ENCODE results near the gene CELA1. TPM values are rescaled to one million over a fixed set of nuclear protein-coding genes. Genes with fewer than 3 reads are reported as not detected.

The CELA1 gene
- polyA plus RNA-seq, 3 donors = 0.67 to 3.0 TPM; not detected in 1

GRCh38 chr12:51348116-51348515 is 1.6 kb upstream of the CELA1 start:
- Mint-ChIP-seq H3K36me3 (no peaks in the 10 kb centered on the region), H3K27me3 (ENCODE audit: low read depth in 3 of 3) (peaks cover 1 to 5% (median 3%) of the 10 kb centered on the region in 3 donors), H3K27ac (no peak overlapping the region), H3K4me1 (peaks cover 8% of the 10 kb centered on the region), H3K9me3 (peaks cover 0 to 1% (median 0%) of the 10 kb centered on the region in 7 donors), H3K4me3 (no peak overlapping the region)
- intact Hi-C loops (cut with micrococcal nuclease) = loop anchor here (10.0 kb wide), 4 partner anchors 83 to 513 kb away; partner anchors contain the start of gene LETMD1 (in 1 of the 2)
- H3K9ac ChIP-seq (ENCODE audit: insufficient read depth, low read length, poor library complexity, severe bottlenecking) = no peak overlapping the region
- 93% methylated on average over 2 of the region's 4 CpGs for WGBS (ENCODE audit: insufficient coverage)
- H3K4me3 ChIP-seq (replicated peaks in 1 of 3; ENCODE audit: low read depth in 2 of 3, low read length in 3 of 3) = no peak overlapping the region
- H3K4me1 ChIP-seq (ENCODE audit: control insufficient read depth in 1 of 2, insufficient read depth in 2 of 2, low read length in 2 of 2) = no peaks in the 10 kb centered on the region
- H3K27ac ChIP-seq (ENCODE audit: low read depth in 1 of 2, low read length in 2 of 2) = no peak overlapping the region
- no peaks in the 10 kb centered on the region for H3K9me3 ChIP-seq (replicated peaks in 1 of 2; ENCODE audit: control insufficient read depth in 1 of 2, insufficient read depth in 1 of 2, low read length in 2 of 2)
- H3K27me3 ChIP-seq (ENCODE audit: control insufficient read depth in 2 of 2, insufficient read depth in 2 of 2, low read length in 2 of 2) = no peaks in the 10 kb centered on the region
- TF ChIP-seq CTCF (IDR thresholded peaks at IDR 0.05) = no peak
- H4K20me1 ChIP-seq (ENCODE audit: insufficient read depth, low read length) = no peaks in the 10 kb centered on the region
- no peaks in the 10 kb centered on the region for H3K79me2 ChIP-seq (ENCODE audit: insufficient read depth, low read length)
- H2AFZ ChIP-seq (ENCODE audit: insufficient read depth, low read depth, low read length, poor library complexity, severe bottlenecking) = no peak overlapping the region
- no peak overlapping the region for H3K4me2 ChIP-seq (replicated peaks; ENCODE audit: extremely low read depth, low read length, poor library complexity, severe bottlenecking)
- no peaks in the 10 kb centered on the region for H3K36me3 ChIP-seq (replicated peaks in 1 of 2; ENCODE audit: control insufficient read depth in 1 of 2, insufficient read depth in 2 of 2, low read length in 2 of 2)
- no peak for DNase-seq

- peaks cover 0 to under 1% (median 0%) of the 10 kb centered on the region in 7 donors for H3K9me3 Mint-ChIP-seq
- H3K4me3 Mint-ChIP-seq = no peak overlapping the region
- H3K27me3 ChIP-seq (ENCODE audit: control insufficient read depth in 2 of 2, insufficient read depth in 2 of 2, low read length in 2 of 2) = no peaks in the 10 kb centered on the region
- H3K36me3 ChIP-seq (replicated peaks in 1 of 2; ENCODE audit: control insufficient read depth in 1 of 2, insufficient read depth in 2 of 2, low read length in 2 of 2) = no peaks in the 10 kb centered on the region
- WGBS (ENCODE audit: insufficient coverage) = 35% methylated on average over 6 of the region's 7 CpGs
- peak overlapping the region; percentile 4 for H3K9ac ChIP-seq (ENCODE audit: insufficient read depth, low read length, poor library complexity, severe bottlenecking)
- no peaks in the 10 kb centered on the region for H3K36me3 Mint-ChIP-seq
- no peak for TF ChIP-seq CTCF (IDR thresholded peaks at IDR 0.05)
- H4K20me1 ChIP-seq (ENCODE audit: insufficient read depth, low read length) = no peaks in the 10 kb centered on the region
- peak overlapping the region in 1 of 7 donors; percentile 26 for H3K27ac Mint-ChIP-seq
- no peak overlapping the region for H3K4me2 ChIP-seq (replicated peaks; ENCODE audit: extremely low read depth, low read length, poor library complexity, severe bottlenecking)
- no peak overlapping the region for H3K4me3 ChIP-seq (replicated peaks in 1 of 3; ENCODE audit: low read depth in 2 of 3, low read length in 3 of 3)
- no peak for DNase-seq
- peaks cover 6 to 7% of the 10 kb centered on the region in 2 donors for H3K4me1 ChIP-seq (ENCODE audit: control insufficient read depth in 1 of 2, insufficient read depth in 2 of 2, low read length in 2 of 2)
- peaks cover 17% of the 10 kb centered on the region for H3K4me1 Mint-ChIP-seq
- intact Hi-C loops (cut with micrococcal nuclease) = loop anchor here (10.0 kb wide), 4 partner anchors 81 to 511 kb away; partner anchors contain the start of gene LETMD1 (in 1 of the 2)
- no peaks in the 10 kb centered on the region for H3K79me2 ChIP-seq (ENCODE audit: insufficient read depth, low read length)
- H3K9me3 ChIP-seq (replicated peaks in 1 of 2; ENCODE audit: control insufficient read depth in 1 of 2, insufficient read depth in 1 of 2, low read length in 2 of 2) = no peaks in the 10 kb centered on the region
- peaks cover 1 to 5% (median 1%) of the 10 kb centered on the region in 3 donors for H3K27me3 Mint-ChIP-seq (ENCODE audit: low read depth in 3 of 3)
- no peak overlapping the region for H3K27ac ChIP-seq (ENCODE audit: low read depth in 1 of 2, low read length in 2 of 2)
- H2AFZ ChIP-seq (ENCODE audit: insufficient read depth, low read depth, low read length, poor library complexity, severe bottlenecking) = no peak overlapping the region
These were observed 798 bp downstream of the CELA1 start for GRCh38 chr12:51345681-51346080.

Measured in CD14-positive monocyte (primary cell).